GM19238 (cell line): ENCODE data around the gene FAM53A.

Source experiments
- DNase-seq: peaks from one replicate; pipeline ENCODE4 v3.0.0; 2011; ENCODE audit warnings: low spot score; ENCODE audit not compliant: insufficient read length

FAM53A gene

GRCh38 chr4:1593881-1594345 is 90.2 kb downstream of the FAM53A start:
- no peak for DNase-seq

DNA sequence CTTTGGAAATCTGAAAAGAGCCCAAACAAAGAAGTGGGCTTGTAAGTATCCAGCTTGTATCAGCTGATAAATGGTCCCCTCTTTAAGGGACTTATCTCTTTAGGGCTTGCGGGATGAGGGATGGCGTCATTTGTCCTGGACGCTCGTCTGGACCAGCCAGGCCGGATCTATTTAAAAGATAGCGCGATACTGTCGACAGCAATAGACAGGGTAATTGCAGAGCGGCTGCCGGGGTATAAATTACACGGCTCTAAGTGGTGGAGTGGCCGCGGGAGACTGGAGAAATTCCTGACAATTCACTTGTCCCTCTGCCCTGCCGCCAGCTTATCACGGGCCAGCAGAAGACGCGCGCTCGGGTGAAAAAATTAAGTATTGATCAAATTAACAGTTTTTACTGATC is 90.7 kb downstream of the FAM53A start:
- no peak for DNase-seq

DNA sequence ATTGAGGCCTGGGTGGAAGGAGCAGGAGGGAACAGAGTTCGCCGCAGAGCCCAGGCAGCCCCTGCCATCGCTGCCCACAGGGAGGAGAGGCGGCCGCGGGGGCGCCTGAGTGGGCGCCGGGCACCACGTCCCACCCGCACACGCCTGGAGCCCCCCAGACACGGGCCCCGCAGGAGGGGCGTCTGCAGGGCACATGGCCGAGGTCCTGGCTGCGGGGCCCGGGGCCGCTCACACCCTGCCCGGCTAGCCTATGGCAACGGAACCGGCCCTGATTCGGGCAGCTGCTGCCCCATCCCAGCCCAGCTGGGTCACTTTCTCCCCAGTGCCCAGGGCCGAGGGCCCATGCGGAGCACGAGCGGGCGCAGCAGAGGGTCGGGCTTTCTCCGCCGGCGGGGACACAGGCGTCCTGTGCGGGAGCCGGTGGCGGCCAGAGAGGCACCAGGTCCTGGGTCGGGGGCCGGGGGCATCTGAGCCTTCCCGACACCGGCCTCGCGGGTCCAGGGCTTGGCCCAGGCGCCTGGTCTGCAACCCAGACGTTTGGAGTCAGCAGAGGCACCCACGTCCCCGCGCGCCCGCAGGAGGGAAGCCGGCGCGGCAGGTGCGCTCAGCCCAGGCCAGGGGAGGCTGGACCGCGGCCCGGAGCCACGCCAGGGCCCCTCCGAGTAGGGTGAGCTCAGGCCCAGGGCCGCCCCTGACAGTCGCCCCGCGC is 91.2 kb downstream of the FAM53A start:
- no peak for DNase-seq

- no peak for DNase-seq
Observed at GRCh38 chr4:1592068-1592708, 91.9 kb downstream of the FAM53A start.

GRCh38 chr4:1591107-1591506 is 93.0 kb downstream of the FAM53A start:
- no peak for DNase-seq

DNA sequence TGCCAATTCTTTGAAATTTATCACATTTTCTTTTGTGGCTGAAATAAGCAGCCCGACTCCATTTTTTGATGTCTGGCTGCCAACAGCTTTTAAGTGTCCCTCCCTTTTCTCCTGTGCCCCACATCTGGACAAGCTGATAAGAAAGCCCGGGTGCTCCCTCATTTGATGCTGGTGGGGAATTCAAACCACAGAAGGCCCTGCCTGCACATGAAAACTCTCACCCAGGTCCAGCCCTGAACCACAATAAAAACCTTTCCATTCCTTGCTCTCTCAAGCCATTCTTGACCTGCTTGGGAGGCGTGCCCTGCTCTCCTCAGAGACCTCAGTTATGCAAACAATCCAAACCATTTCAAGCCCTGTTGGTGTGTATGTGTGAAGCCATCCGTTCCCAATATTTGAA is 93.9 kb downstream of the FAM53A start:
- DNase-seq: no peak
